Adrenal gland (tissue), 19 donors: ENCODE measurements around the gene IL36A. TPM values are rescaled to one million over a fixed set of nuclear protein-coding genes. Genes with fewer than 3 reads are reported as not detected.
A peak's percentile ranks its signal among the peaks of the same experiment; 100 is the strongest.

ENCODE experiments used
- DNase-seq, 7 donors: peaks; one replicate each; pipeline ENCODE4 v3.0.0-alpha.2; 2019 to 2020
- H3K27ac ChIP-seq, 5 donors: fragments of 200-600 bp; sonication (generic) in 4 of 5; 1 replicate in 3 of 5; 2 replicates in 2 of 5; pipeline versions ENCODE4 v1.5.1 to v1.8.0; 2016 to 2020; ENCODE audit warnings: mild to moderate bottlenecking in 1 of 5
- H3K27me3 ChIP-seq: fragments of 200-600 bp; 2 replicates; pipeline ENCODE4 v1.8.0; 2021
- H3K36me3 ChIP-seq, 2 donors: fragments of 200-600 bp; replicated peaks in 1 of 2; 1 replicate in 1 of 2; 2 replicates in 1 of 2; pipeline versions ENCODE4 v1.5.1 to v1.8.0; 2018 to 2022
- H3K4me1 ChIP-seq, 2 donors: fragments of 200-600 bp; replicated peaks in 1 of 2; 1 replicate in 1 of 2; 2 replicates in 1 of 2; pipeline versions ENCODE4 v1.5.1 to v1.8.0; 2018 to 2021
- H3K4me3 ChIP-seq, 4 donors: fragments of 200-600 bp; sonication (generic) in 3 of 4; one replicate each; pipeline ENCODE4 v1.5.1; 2016 to 2018
- H3K9me3 ChIP-seq, 3 donors: fragments of 200-600 bp; sonication (generic) in 1 of 3; replicated peaks in 1 of 3; 1 replicate in 2 of 3; 2 replicates in 1 of 3; pipeline versions ENCODE4 v1.5.1 to v1.8.0; 2016 to 2021
- CTCF ChIP-seq, 6 experiments: fragments of 450-650 bp in 4 of 6; fragments of 200-600 bp in 2 of 6; sonication (generic) in 1 of 6; IDR thresholded peaks; 1 replicate in 5 of 6; 2 replicates in 1 of 6; pipeline versions ENCODE4 v1.5.1 to v1.8.0; 2016 to 2021; ENCODE audit warnings: antibody characterized with exemption in 6 of 6, mild to moderate bottlenecking in 2 of 6, moderate library complexity in 1 of 6
- POLR2A ChIP-seq, 2 donors: fragments of 450-650 bp; IDR thresholded peaks; one replicate each; pipeline ENCODE4 v1.6.1; 2017; ENCODE audit warnings: antibody characterized with exemption in 2 of 2, mild to moderate bottlenecking in 2 of 2, moderate library complexity in 1 of 2
- WGBS, 4 donors: extraction: QIAGEN DNeasy Blood & Tissue Kit in 2 of 4; methylation state at CpG; one replicate each; pipeline versions ENCODE4 v1.1.5 to v1.1.7; 2013 to 2017; 5-methylcytosine and 5-hydroxymethylcytosine counted together
- intact Hi-C, 2 donors: fragments of 100-400 bp; cut with DNase I; formaldehyde crosslinking; loops; one replicate each; pipeline versions ENCODE4 v1.14.1 to v1.15.0; 2022 to 2023
- long read RNA-seq, 10 donors: library from polyadenylated mRNA in 3 of 10; unstranded in 2 of 10; stranded (forward) in 1 of 10; transcript quantifications; one replicate each; pipeline ENCODE4 v2.0.0 and lab custom pipeline, GENCODE V29; 2021 to 2026
- polyA plus RNA-seq, 3 donors: library from polyadenylated mRNA; stranded (reverse); fragments of 200-250 nt in 2 of 3; fragments of 350-450 nt in 1 of 3; fragmentation: Illumina TruSeq in 1 of 3; extraction: RNeasy Lipid Tissue Mini Kit (QIAGEN cat#74804) in 1 of 3; gene quantifications; one replicate each; pipeline ENCODE4 v1.2.3, GENCODE V29; 2013 to 2014
- total RNA-seq, 9 donors: library from RNA; depleted of rRNA in 4 of 9; stranded (reverse); fragments of >200 nt in 4 of 9; fragments of 120-200 nt in 1 of 9; fragmentation: NEBNext Ultra II Directional in 1 of 9; extraction: Animal tissue kit (Norgen Biotek cat#: 25700) in 1 of 9; gene quantifications; one replicate each; pipeline versions ENCODE4 v1.1.0 to v1.2.4, GENCODE V29; 2013 to 2023
- donor health status: healthy with polysubstance abuse.
- donor health status: Bipolar disorder and iron deficiency.
- donor health status: DM: yes; HTN: yes; CAD: no.
- donor health status: DM: no; HTN: no; CAD: no.
- donor health status: DM: no; HTN: no; CAD: no.
- donor health status: DM: yes; HTN: yes; CAD: no.

Gene IL36A
- total RNA-seq (not detected), polyA plus RNA-seq (not detected)
- long read RNA-seq, donor 1: 0 reads
- long read RNA-seq, donor 2: 0 reads
- long read RNA-seq, donor 3: 0 reads
- long read RNA-seq, donor 4: 0 reads
- long read RNA-seq, donor 5: 0 reads
- long read RNA-seq, donor 6: 0 reads
- long read RNA-seq, donor 7: 0 reads
- long read RNA-seq, donor 8: 0 reads
- long read RNA-seq, donor 9: 0 reads
- long read RNA-seq, donor 10: 0 reads

- no peak within 1 kb of the TSS for H3K4me3 ChIP-seq
- no peak for DNase-seq
- H3K27ac ChIP-seq: no peak within 1 kb of the TSS
- TF ChIP-seq POLR2A (IDR thresholded peaks at IDR 0.05): no peak
- no peak for TF ChIP-seq CTCF (IDR thresholded peaks at IDR 0.05)
- no peaks in the 10 kb centered on the region for H3K4me1 ChIP-seq
- no peaks in the 10 kb centered on the region for H3K36me3 ChIP-seq
- 68 to 96% (median 75%) methylated on average over 3 of the region's 3 CpGs for WGBS, 4 donors
- intact Hi-C loops: no loop called here
- peaks cover 0 to 8% (median 0%) of the 10 kb centered on the region in 3 donors for H3K9me3 ChIP-seq
- no peaks in the 10 kb centered on the region for H3K27me3 ChIP-seq
Measured at GRCh38 chr2:113005030-113005509, at the start of gene IL36A. IL36A (plus strand) TSS chr2:113005459; CDS start chr2:113005872, 413 bp downstream.

GRCh38 chr2:112957511-112957910, 47.7 kb upstream of the IL36A start:
- H3K27ac ChIP-seq: no peak overlapping the region
- intact Hi-C loops: loop anchor here in 1 of 2 donors (5.0 kb wide), 1 partner anchor 210 kb away; no protein-coding TSS in a partner anchor
- WGBS, 4 donors: 94 to 100% (median 94%) methylated on average over 3 of the region's 3 CpGs

GRCh38 chr2:112958428-112959108, 46.7 kb upstream of the IL36A start:
- Histone ChIP-seq H3K27ac (no peak overlapping the region), H3K9me3 (no peaks in the 10 kb centered on the region), H3K4me3 (no peak overlapping the region), H3K36me3 (no peaks in the 10 kb centered on the region), H3K27me3 (no peaks in the 10 kb centered on the region), H3K4me1 (no peaks in the 10 kb centered on the region)
- TF ChIP-seq POLR2A (IDR thresholded peaks at IDR 0.05) (no peak), CTCF (IDR thresholded peaks at IDR 0.05) (peak; percentile 52 to 71 (median 62))
- intact Hi-C loops: loop anchor here in 1 of 2 donors (5.0 kb wide), 1 partner anchor 211 kb away; no protein-coding TSS in a partner anchor
- peak; percentile 19 to 60 (median 41) for DNase-seq
- 34 to 45% (median 38%) methylated on average over 8 to 9 of the region's 9 CpGs for WGBS, 4 donors

More at GRCh38 chr2:112957511-112957910, 47.7 kb upstream of the IL36A start:
- H3K36me3 ChIP-seq: no peaks in the 10 kb centered on the region
- no peaks in the 10 kb centered on the region for H3K4me1 ChIP-seq
- no peaks in the 10 kb centered on the region for H3K27me3 ChIP-seq
- H3K4me3 ChIP-seq: no peak overlapping the region
- no peaks in the 10 kb centered on the region for H3K9me3 ChIP-seq
- no peak for DNase-seq
- no peak for TF ChIP-seq CTCF (IDR thresholded peaks at IDR 0.05)
- no peak for TF ChIP-seq POLR2A (IDR thresholded peaks at IDR 0.05)

GRCh38 chr2:112959109-112959812, 46.0 kb upstream of the IL36A start:
- Histone ChIP-seq H3K9me3 (no peaks in the 10 kb centered on the region), H3K4me1 (no peaks in the 10 kb centered on the region), H3K27me3 (no peaks in the 10 kb centered on the region), H3K36me3 (no peaks in the 10 kb centered on the region), H3K27ac (no peak overlapping the region), H3K4me3 (no peak overlapping the region)
- intact Hi-C loops: loop anchor here in 1 of 2 donors (5.0 kb wide), 1 partner anchor 212 kb away; no protein-coding TSS in a partner anchor
- no peak for DNase-seq
- WGBS, 4 donors: 61 to 67% (median 66%) methylated on average over 14 of the region's 14 CpGs
- TF ChIP-seq POLR2A (IDR thresholded peaks at IDR 0.05) (no peak), CTCF (IDR thresholded peaks at IDR 0.05) (peak in 1 of 6 experiments; percentile 10)
